ENCODE data around the gene MLST8. TPM values are rescaled to one million over a fixed set of nuclear protein-coding genes. Genes with fewer than 3 reads are reported as not detected.

MLST8 gene
- total RNA-seq, 1 experiment from 2014 or later = 58.0 TPM

DNA sequence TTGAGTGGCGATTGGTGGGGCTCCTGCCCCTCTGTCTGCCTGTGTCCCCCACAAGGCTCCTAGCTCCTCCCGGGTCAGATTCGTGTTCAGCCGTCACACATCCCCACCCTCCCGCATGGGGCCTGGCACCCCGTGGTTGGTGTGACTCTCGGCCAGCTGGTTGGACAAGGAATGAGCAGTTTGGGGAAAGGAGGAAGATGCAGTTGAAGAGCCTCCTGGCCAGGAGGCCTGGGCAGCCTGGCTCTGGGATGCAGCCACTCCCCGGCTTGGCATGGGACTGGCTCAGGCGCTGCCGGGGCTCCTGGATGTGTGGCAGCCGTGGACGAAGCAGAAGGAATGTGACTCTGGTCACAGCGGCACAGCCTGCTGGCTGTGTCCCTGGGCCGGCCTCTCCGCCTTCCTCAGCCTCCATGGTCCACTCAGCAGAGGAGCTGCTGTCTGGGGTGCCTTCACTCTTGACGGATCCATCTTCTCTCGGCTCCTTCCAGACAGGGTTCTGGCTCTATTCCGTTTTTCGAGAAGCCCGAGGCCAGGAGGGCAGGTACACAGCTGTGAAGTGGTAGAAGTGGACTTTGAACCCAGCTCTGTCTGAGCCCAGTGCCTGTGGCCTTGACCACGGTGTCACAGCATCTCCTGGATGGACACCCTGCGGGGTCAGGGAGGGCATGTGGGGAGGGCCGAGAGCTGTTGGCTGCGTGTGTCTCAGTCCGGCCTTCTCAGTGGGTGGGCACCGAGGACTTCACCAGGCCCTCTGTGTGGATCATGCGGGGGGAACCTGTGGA, 47.6 kb upstream of the MLST8 start:
- Mint-ChIP-seq H3K27me3 (ENCODE audit: unreplicated experiment) (peaks cover 13% of the 10 kb centered on the region), H3K36me3 (ENCODE audit: insufficient read depth, unreplicated experiment) (peaks cover 66% of the 10 kb centered on the region), H3K27ac (ENCODE audit: unreplicated experiment) (peak overlapping the region; percentile 100), H3K9me3 (ENCODE audit: low read depth, unreplicated experiment) (no peaks in the 10 kb centered on the region), H3K4me1 (ENCODE audit: low read depth, unreplicated experiment) (peaks cover 50% of the 10 kb centered on the region), H3K4me3 (ENCODE audit: low read depth, unreplicated experiment) (peak overlapping the region; percentile 89)
- BruUV-seq (replicated peaks) = no TSS peak
- CTCF ChIA-PET = interaction anchor here (1.3 kb wide), 1 partner anchor 10 kb away, joined by 3 read pairs; no protein-coding TSS in a partner anchor
- DNase-seq = no peak
- intact Hi-C loops (cut with micrococcal nuclease; ENCODE audit: unreplicated experiment) = no loop called here
- TF ChIP-seq, protein P1, sequence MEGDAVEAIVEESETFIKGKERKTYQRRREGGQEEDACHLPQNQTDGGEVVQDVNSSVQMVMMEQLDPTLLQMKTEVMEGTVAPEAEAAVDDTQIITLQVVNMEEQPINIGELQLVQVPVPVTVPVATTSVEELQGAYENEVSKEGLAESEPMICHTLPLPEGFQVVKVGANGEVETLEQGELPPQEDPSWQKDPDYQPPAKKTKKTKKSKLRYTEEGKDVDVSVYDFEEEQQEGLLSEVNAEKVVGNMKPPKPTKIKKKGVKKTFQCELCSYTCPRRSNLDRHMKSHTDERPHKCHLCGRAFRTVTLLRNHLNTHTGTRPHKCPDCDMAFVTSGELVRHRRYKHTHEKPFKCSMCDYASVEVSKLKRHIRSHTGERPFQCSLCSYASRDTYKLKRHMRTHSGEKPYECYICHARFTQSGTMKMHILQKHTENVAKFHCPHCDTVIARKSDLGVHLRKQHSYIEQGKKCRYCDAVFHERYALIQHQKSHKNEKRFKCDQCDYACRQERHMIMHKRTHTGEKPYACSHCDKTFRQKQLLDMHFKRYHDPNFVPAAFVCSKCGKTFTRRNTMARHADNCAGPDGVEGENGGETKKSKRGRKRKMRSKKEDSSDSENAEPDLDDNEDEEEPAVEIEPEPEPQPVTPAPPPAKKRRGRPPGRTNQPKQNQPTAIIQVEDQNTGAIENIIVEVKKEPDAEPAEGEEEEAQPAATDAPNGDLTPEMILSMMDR (IDR thresholded peaks at IDR 0.05; ENCODE audit: unreplicated experiment) = no peak

DNA sequence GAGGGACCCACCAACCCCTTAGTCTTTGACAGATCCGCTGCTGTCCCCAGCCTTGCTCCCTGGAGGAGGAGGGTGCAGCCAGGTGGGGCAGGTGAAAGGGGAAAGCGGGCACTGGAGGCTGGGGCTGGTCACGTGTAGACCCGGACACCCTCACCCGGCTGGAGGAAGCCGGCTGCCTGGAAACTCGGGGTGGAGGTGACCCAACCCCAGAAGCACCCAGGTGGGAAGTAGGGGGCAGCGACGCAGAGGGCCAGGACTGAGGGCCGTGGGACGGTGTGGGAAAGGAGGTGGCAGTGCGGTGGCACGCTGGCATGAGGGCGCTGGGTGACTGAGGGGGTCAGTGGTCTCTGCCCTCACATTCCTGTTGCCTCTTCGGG, 47.0 kb upstream of the MLST8 start:
- intact Hi-C loops (cut with micrococcal nuclease; ENCODE audit: unreplicated experiment) = no loop called here
- H3K9me3 Mint-ChIP-seq (ENCODE audit: low read depth, unreplicated experiment) = no peaks in the 10 kb centered on the region
- peaks cover 64% of the 10 kb centered on the region for H3K36me3 Mint-ChIP-seq (ENCODE audit: insufficient read depth, unreplicated experiment)
- H3K4me1 Mint-ChIP-seq (ENCODE audit: low read depth, unreplicated experiment) = peaks cover 55% of the 10 kb centered on the region
- BruUV-seq (replicated peaks) = no TSS peak
- CTCF ChIA-PET = interaction anchor here (1.3 kb wide), 1 partner anchor 10 kb away, joined by 3 read pairs; no protein-coding TSS in a partner anchor
- peak overlapping the region; percentile 89 for H3K4me3 Mint-ChIP-seq (ENCODE audit: low read depth, unreplicated experiment)
- H3K27ac Mint-ChIP-seq (ENCODE audit: unreplicated experiment) = peak overlapping the region; percentile 100
- peaks cover 13% of the 10 kb centered on the region for H3K27me3 Mint-ChIP-seq (ENCODE audit: unreplicated experiment)
- no peak for DNase-seq
- TF ChIP-seq, protein P1 (IDR thresholded peaks at IDR 0.05; ENCODE audit: unreplicated experiment) = no peak

DNA sequence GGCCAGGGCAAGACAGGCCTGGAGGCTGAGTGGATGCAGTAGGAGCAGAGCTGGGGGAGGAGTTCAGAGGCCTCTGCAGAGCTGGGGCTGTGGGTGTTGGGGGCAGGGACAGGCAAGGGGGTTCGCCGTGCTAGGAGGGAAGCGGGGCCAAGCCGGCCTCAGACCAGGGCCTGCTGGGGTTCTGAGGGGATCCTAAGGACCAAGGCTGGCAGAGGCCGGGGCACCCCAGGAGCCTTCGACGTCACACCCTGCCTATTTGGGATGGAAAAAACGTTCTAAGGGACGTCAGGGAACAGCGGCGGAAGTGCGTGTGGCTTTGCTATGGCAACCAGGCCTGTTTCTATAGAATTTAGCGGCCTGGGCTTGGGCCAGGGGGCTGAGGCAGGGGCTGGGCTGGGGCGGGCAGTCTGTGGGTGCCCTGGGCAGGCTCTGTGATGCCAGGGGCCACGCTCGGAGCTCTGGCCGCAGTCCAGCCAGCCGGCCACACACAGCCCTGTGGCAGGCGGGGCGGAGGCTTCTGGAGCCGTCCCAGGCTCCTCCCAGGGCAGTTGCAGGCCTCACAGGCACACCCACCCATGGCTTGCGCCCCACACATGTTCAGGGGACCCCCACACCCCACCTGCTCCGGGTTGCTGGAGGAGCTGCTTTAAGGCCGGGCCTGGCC, 45.9 kb upstream of the MLST8 start:
- TF ChIP-seq, protein P1 (IDR thresholded peaks at IDR 0.05; ENCODE audit: unreplicated experiment) = no peak
- Mint-ChIP-seq H3K9me3 (ENCODE audit: low read depth, unreplicated experiment) (no peaks in the 10 kb centered on the region), H3K4me3 (ENCODE audit: low read depth, unreplicated experiment) (no peak overlapping the region), H3K27me3 (ENCODE audit: unreplicated experiment) (peaks cover 13% of the 10 kb centered on the region), H3K27ac (ENCODE audit: unreplicated experiment) (no peak overlapping the region), H3K36me3 (ENCODE audit: insufficient read depth, unreplicated experiment) (peaks cover 61% of the 10 kb centered on the region), H3K4me1 (ENCODE audit: low read depth, unreplicated experiment) (peaks cover 65% of the 10 kb centered on the region)
- no TSS peak for BruUV-seq (replicated peaks)
- CTCF ChIA-PET = no interaction called here
- DNase-seq = no peak
- intact Hi-C loops (cut with micrococcal nuclease; ENCODE audit: unreplicated experiment) = no loop called here

DNA sequence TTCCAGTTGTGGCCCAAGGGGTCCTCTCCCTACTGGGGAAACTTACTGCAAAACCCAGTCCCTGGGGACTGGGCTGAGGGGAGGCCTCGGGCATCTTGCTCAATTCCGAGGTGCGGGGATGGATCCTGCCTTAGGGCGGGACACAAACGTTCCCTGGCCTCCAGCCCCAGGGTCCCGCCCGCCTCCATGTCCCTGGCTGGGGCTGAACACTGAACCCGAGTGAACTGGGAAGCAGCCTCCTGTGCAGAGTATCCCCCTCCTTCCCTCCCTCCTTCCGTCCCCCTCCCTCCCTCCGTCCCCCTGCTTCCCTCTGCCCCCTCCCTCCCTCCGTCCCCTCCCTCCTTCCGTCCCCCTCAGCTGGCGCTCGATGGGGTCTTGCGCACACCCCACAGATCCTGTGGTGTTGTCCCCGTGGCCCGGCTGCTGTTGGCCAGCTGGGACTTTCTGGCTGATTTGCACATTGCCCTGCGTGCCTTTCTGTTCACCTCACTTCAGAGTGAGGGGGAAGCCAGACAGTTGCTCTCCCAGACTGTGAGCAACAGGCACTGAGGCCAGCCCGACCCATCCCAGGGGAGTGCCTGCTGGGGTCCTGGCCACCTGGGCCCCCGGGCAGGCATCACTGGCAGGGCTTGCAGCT, 44.2 kb upstream of the MLST8 start:
- Mint-ChIP-seq H3K4me1 (ENCODE audit: low read depth, unreplicated experiment) (peaks cover 59% of the 10 kb centered on the region), H3K27me3 (ENCODE audit: unreplicated experiment) (no peaks in the 10 kb centered on the region), H3K4me3 (ENCODE audit: low read depth, unreplicated experiment) (no peak overlapping the region), H3K9me3 (ENCODE audit: low read depth, unreplicated experiment) (no peaks in the 10 kb centered on the region), H3K36me3 (ENCODE audit: insufficient read depth, unreplicated experiment) (peaks cover 46% of the 10 kb centered on the region), H3K27ac (ENCODE audit: unreplicated experiment) (no peak overlapping the region)
- CTCF ChIA-PET = no interaction called here
- no TSS peak for BruUV-seq (replicated peaks)
- DNase-seq = no peak
- TF ChIP-seq, protein P1 (IDR thresholded peaks at IDR 0.05; ENCODE audit: unreplicated experiment) = no peak
- intact Hi-C loops (cut with micrococcal nuclease; ENCODE audit: unreplicated experiment) = no loop called here

Data from Calu3 (cell line).